GM12878 (cell line): Measurements from ENCODE around the gene LCN12.

Experiments
- ATF3 ChIP-seq: IDR thresholded peaks from 2 replicates; pipeline ENCODE4 v1.6.1; 2011; ENCODE audit warnings: low read depth, mild to moderate bottlenecking, low read length, moderate library complexity, borderline replicate concordance; ENCODE audit errors: extremely low read depth
- BRCA1 ChIP-seq: IDR thresholded peaks from 2 replicates; pipeline ENCODE4 v1.6.1; 2011; ENCODE audit warnings: low read depth, low read length, improper control_type of control experiment
- CTCF ChIP-seq, 3 experiments: IDR thresholded peaks in 2 of 3; conservative IDR thresholded peaks in 1 of 3; 2 replicates each; pipeline ENCODE4 v1.5.1; 2011; ENCODE audit warnings: low read depth in 3 of 3, low read length in 3 of 3, mild to moderate bottlenecking in 3 of 3, control low read depth in 2 of 3, moderate library complexity in 2 of 3, inconsistent platforms in 1 of 3, mixed read lengths in 1 of 3; ENCODE audit not compliant: control insufficient read depth in 2 of 3, insufficient read depth in 1 of 3; ENCODE audit errors: extremely low read depth in 1 of 3
- EP300 ChIP-seq, 2 experiments: fragments of 150-350 bp in 1 of 2; IDR thresholded peaks; 2 replicates each; pipeline ENCODE4 v1.6.1; 2011 to 2012; ENCODE audit warnings: low read depth in 2 of 2, low read length in 2 of 2, borderline replicate concordance in 1 of 2, improper control_type of control experiment in 1 of 2, inconsistent platforms in 1 of 2; ENCODE audit not compliant: control insufficient read depth in 1 of 2
- MAX ChIP-seq: IDR thresholded peaks from 2 replicates; pipeline ENCODE4 v1.6.1; 2012; ENCODE audit warnings: low read depth, low read length, improper control_type of control experiment
- MXI1 ChIP-seq: fragments of 150-350 bp; IDR thresholded peaks from 2 replicates; pipeline ENCODE4 v1.6.1; 2011; ENCODE audit warnings: low read depth, mild to moderate bottlenecking, inconsistent platforms, low read length, improper control_type of control experiment
- POLR2A ChIP-seq: IDR thresholded peaks from 2 replicates; pipeline ENCODE4 v1.6.1; 2011; ENCODE audit warnings: low read depth, mild to moderate bottlenecking, low read length
- RAD21 ChIP-seq: IDR thresholded peaks from 2 replicates; pipeline ENCODE4 v1.6.1; 2011; ENCODE audit warnings: mild to moderate bottlenecking, low read depth, low read length, moderate library complexity; ENCODE audit not compliant: insufficient read depth
- SIN3A ChIP-seq: IDR thresholded peaks from 2 replicates; pipeline ENCODE4 v1.6.1; 2012; ENCODE audit warnings: low read depth, low read length, improper control_type of control experiment

- no peak for TF ChIP-seq MXI1
- no peak for TF ChIP-seq MAX
- TF ChIP-seq SIN3A: no peak
- no peak for TF ChIP-seq POLR2A
- TF ChIP-seq EP300 (IDR thresholded peaks at IDR 0.05; ENCODE audit: borderline replicate concordance in 1 of 2, control insufficient read depth in 1 of 2, low read depth in 2 of 2, low read length in 2 of 2): no peak
- TF ChIP-seq CTCF (IDR thresholded peaks at IDR 0.05 in 2 of 3, conservative IDR thresholded peaks at IDR 0.05 in 1 of 3; ENCODE audit: control insufficient read depth in 2 of 3, extremely low read depth in 1 of 3, insufficient read depth in 1 of 3, low read depth in 3 of 3, low read length in 3 of 3): no peak
- TF ChIP-seq BRCA1: no peak
- TF ChIP-seq RAD21: no peak
- TF ChIP-seq ATF3: no peak
Observed at GRCh38 chr9:136978073-136978864, 26.2 kb downstream of the LCN12 start.
